ENCODE results near the gene RBMS3. TPM values are rescaled to one million over a fixed set of nuclear protein-coding genes. Genes with fewer than 3 reads are reported as not detected.

RBMS3 gene
- total and polyA plus RNA-seq, 2 of the 13 experiments (the other 11 are each of a cell fraction or from before 2014, with no cell fraction given) = not detected

DNA sequence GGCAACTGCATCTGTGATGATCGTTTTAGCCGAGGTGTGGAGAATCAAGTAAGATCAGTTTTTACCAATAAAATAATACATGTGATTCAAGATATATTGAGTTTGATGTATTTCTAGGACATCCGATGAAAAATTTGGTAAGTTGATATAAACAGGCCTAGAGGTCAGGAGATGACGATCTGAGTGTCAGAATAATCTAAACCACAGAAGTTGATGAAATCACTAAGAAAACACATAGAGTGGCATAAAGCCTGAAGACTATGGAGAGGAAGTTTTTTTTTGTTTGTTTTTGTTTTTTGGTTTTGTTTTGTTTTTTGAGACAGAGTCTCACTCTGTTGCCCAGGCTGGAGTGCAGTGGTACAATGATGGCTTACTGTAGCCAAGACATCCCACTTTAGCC, 235.3 kb downstream of the RBMS3 start:
- 56% methylated on average over 4 of the region's 4 CpGs for WGBS (ENCODE audit: low lambda C conversion rate)
- no peak for DNase-seq (ENCODE audit: low spot score)
- ChIA-PET CTCF (ENCODE audit: low intra/inter-chr PET ratio, low total read pairs) (no interaction called here), POLR2A (no interaction called here)
- Histone ChIP-seq H3K27me3 (ENCODE audit: control insufficient read depth in 1 of 2, insufficient read depth in 2 of 2, low read length in 2 of 2) (no peaks in the 10 kb centered on the region), H3K9me3 (ENCODE audit: low read length) (no peaks in the 10 kb centered on the region), H3K4me1 (ENCODE audit: insufficient read depth, low read length) (no peaks in the 10 kb centered on the region), H3K79me2 (ENCODE audit: insufficient read depth, low read length) (no peaks in the 10 kb centered on the region), H3K4me2 (ENCODE audit: low read depth, low read length) (no peak overlapping the region), H3K36me3 (replicated peaks in 1 of 2; ENCODE audit: control insufficient read depth in 1 of 2, insufficient read depth in 2 of 2, low read length in 2 of 2) (no peaks in the 10 kb centered on the region), H3K9ac (ENCODE audit: insufficient read depth, low read depth, low read length) (no peak overlapping the region), H4K20me1 (ENCODE audit: insufficient read depth, low read length) (no peaks in the 10 kb centered on the region), H2AFZ (ENCODE audit: low read length) (no peak overlapping the region), H3K27ac (ENCODE audit: extremely low read length, insufficient read depth, low read length) (no peak overlapping the region), H3K4me3 (replicated peaks in 1 of 3; ENCODE audit: insufficient read depth in 1 of 3, low read depth in 2 of 3, low read length in 3 of 3) (no peak overlapping the region)
- BruUV-seq (replicated peaks) = no TSS peak
- intact Hi-C loops (cut with micrococcal nuclease; ENCODE audit: unreplicated experiment) (no loop called here), in situ Hi-C loops (cut with HindIII; ENCODE audit: extremely low pct_ligation_motif_present, low pct_unique_long_range_greater_than_20kb) (no loop called here)
- no peak for ATAC-seq
- no peak for FAIRE-seq
- TF ChIP-seq BHLHE40 (IDR thresholded peaks at IDR 0.05; ENCODE audit: low read length) = no peak
- TF ChIP-seq SMARCE1 (IDR thresholded peaks at IDR 0.05; ENCODE audit: borderline replicate concordance) = no peak
- TF ChIP-seq, protein P1, sequence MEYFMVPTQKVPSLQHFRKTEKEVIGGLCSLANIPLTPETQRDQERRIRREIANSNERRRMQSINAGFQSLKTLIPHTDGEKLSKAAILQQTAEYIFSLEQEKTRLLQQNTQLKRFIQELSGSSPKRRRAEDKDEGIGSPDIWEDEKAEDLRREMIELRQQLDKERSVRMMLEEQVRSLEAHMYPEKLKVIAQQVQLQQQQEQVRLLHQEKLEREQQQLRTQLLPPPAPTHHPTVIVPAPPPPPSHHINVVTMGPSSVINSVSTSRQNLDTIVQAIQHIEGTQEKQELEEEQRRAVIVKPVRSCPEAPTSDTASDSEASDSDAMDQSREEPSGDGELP (IDR thresholded peaks at IDR 0.05; ENCODE audit: borderline replicate concordance, low read depth) = no peak
- no peak for TF ChIP-seq ZNF781 (CRISPR knock-in tag; IDR thresholded peaks at IDR 0.05; ENCODE audit: borderline replicate concordance, not compliant biosample characterization)
- no peak for TF ChIP-seq ZNF101 (CRISPR knock-in tag; IDR thresholded peaks at IDR 0.05; ENCODE audit: borderline replicate concordance, low read depth)
- no peak for TF ChIP-seq ZNF570 (CRISPR knock-in tag; IDR thresholded peaks at IDR 0.05; ENCODE audit: borderline replicate concordance)
- TF ChIP-seq GABPA (IDR thresholded peaks at IDR 0.05; ENCODE audit: low read depth, low read length) = no peak
- TF ChIP-seq GABPA (CRISPR knock-in tag; IDR thresholded peaks at IDR 0.05; ENCODE audit: low read depth) = no peak
- TF ChIP-seq ZNF670 (CRISPR knock-in tag; IDR thresholded peaks at IDR 0.05; ENCODE audit: borderline replicate concordance) = no peak
- TF ChIP-seq, protein P2, sequence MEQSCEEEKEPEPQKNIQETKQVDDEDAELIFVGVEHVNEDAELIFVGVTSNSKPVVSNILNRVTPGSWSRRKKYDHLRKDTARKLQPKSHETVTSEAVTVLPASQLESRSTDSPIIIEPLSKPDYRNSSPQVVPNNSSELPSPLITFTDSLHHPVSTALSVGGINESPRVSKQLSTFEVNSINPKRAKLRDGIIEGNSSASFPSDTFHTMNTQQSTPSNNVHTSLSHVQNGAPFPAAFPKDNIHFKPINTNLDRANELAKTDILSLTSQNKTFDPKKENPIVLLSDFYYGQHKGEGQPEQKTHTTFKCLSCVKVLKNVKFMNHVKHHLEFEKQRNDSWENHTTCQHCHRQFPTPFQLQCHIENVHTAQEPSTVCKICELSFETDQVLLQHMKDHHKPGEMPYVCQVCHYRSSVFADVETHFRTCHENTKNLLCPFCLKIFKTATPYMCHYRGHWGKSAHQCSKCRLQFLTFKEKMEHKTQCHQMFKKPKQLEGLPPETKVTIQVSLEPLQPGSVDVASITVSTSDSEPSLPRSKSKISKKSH (CRISPR knock-in tag; IDR thresholded peaks at IDR 0.05; ENCODE audit: borderline replicate concordance) = no peak
- TF ChIP-seq, protein P3, sequence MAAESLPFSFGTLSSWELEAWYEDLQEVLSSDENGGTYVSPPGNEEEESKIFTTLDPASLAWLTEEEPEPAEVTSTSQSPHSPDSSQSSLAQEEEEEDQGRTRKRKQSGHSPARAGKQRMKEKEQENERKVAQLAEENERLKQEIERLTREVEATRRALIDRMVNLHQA (CRISPR knock-in tag; IDR thresholded peaks at IDR 0.05) = no peak
- no peak for TF ChIP-seq KLF13 (CRISPR knock-in tag; IDR thresholded peaks at IDR 0.05)
- TF ChIP-seq, protein P4, sequence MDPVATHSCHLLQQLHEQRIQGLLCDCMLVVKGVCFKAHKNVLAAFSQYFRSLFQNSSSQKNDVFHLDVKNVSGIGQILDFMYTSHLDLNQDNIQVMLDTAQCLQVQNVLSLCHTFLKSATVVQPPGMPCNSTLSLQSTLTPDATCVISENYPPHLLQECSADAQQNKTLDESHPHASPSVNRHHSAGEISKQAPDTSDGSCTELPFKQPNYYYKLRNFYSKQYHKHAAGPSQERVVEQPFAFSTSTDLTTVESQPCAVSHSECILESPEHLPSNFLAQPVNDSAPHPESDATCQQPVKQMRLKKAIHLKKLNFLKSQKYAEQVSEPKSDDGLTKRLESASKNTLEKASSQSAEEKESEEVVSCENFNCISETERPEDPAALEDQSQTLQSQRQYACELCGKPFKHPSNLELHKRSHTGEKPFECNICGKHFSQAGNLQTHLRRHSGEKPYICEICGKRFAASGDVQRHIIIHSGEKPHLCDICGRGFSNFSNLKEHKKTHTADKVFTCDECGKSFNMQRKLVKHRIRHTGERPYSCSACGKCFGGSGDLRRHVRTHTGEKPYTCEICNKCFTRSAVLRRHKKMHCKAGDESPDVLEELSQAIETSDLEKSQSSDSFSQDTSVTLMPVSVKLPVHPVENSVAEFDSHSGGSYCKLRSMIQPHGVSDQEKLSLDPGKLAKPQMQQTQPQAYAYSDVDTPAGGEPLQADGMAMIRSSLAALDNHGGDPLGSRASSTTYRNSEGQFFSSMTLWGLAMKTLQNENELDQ (CRISPR knock-in tag; IDR thresholded peaks at IDR 0.05; ENCODE audit: borderline replicate concordance) = no peak
- no peak for TF ChIP-seq MXI1 (IDR thresholded peaks at IDR 0.05; ENCODE audit: borderline replicate concordance, low read depth, low read length)
- TF ChIP-seq, protein P5, sequence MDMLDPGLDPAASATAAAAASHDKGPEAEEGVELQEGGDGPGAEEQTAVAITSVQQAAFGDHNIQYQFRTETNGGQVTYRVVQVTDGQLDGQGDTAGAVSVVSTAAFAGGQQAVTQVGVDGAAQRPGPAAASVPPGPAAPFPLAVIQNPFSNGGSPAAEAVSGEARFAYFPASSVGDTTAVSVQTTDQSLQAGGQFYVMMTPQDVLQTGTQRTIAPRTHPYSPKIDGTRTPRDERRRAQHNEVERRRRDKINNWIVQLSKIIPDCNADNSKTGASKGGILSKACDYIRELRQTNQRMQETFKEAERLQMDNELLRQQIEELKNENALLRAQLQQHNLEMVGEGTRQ (IDR thresholded peaks at IDR 0.05; ENCODE audit: low read depth, low read length) = no peak
- TF ChIP-seq, protein P5 (CRISPR knock-in tag; IDR thresholded peaks at IDR 0.05; ENCODE audit: borderline replicate concordance) = no peak
- no peak for TF ChIP-seq TP53 (CRISPR knock-in tag; conservative IDR thresholded peaks at IDR 0.05)
- no peak for TF ChIP-seq DMAP1 (CRISPR knock-in tag; IDR thresholded peaks at IDR 0.05)
- no peak for TF ChIP-seq ZNF333 (CRISPR knock-in tag; IDR thresholded peaks at IDR 0.05; ENCODE audit: borderline replicate concordance)
- no peak for TF ChIP-seq YY1 (IDR thresholded peaks at IDR 0.05; ENCODE audit: insufficient read depth, insufficient replicate concordance, low read depth, low read length)
